Keratinocyte (primary cell): ENCODE measurements around the gene ZSCAN2. TPM values are rescaled to one million over a fixed set of nuclear protein-coding genes. Genes with fewer than 3 reads are reported as not detected.

Experiments
- DNase-seq: peaks from one replicate; pipeline ENCODE4 v3.0.0-alpha.2; 2011; ENCODE audit warnings: low read depth, missing footprints, low spot score
- FAIRE-seq: peaks from 2 replicates; lab custom pipeline; 2011; peaks lifted over from hg19 to GRCh38; lab: Jason Lieb, UNC
- H2AFZ ChIP-seq: 2 replicates; pipeline ENCODE4 v1.6.0; 2012; ENCODE audit warnings: low read length, control low read depth, inconsistent platforms; ENCODE audit not compliant: control insufficient read depth
- H3K27ac ChIP-seq: 2 replicates; pipeline ENCODE4 v1.5.1; 2011; ENCODE audit warnings: low read length; ENCODE audit not compliant: control insufficient read depth, insufficient read depth
- H3K27me3 ChIP-seq: 3 replicates; pipeline ENCODE4 v1.6.0; 2011; ENCODE audit warnings: low read length; ENCODE audit not compliant: control insufficient read depth, insufficient read depth; ENCODE audit errors: extremely low read depth
- H3K36me3 ChIP-seq, 2 experiments: 2 replicates in 1 of 2; 3 replicates in 1 of 2; pipeline ENCODE4 v1.5.1; 2011; ENCODE audit warnings: low read length in 2 of 2, mild to moderate bottlenecking in 1 of 2; ENCODE audit not compliant: control insufficient read depth in 2 of 2, insufficient read depth in 2 of 2; ENCODE audit errors: extremely low read depth in 1 of 2
- H3K4me1 ChIP-seq: 3 replicates; pipeline ENCODE4 v1.5.1; 2011; ENCODE audit warnings: low read length; ENCODE audit not compliant: control insufficient read depth, insufficient read depth; ENCODE audit errors: extremely low read depth
- H3K4me2 ChIP-seq: 3 replicates; pipeline ENCODE4 v1.6.0; 2011; ENCODE audit warnings: low read depth, low read length; ENCODE audit not compliant: control insufficient read depth, insufficient read depth; ENCODE audit errors: extremely low read depth
- H3K4me3 ChIP-seq, 3 experiments: fragments of 200-600 bp in 1 of 3; sonication (generic) in 1 of 3; 2 replicates in 2 of 3; 3 replicates in 1 of 3; pipeline ENCODE4 v1.5.1; 2011 to 2016; ENCODE audit warnings: low read length in 3 of 3, mild to moderate bottlenecking in 3 of 3, control low read depth in 2 of 3, inconsistent platforms in 1 of 3, low read depth in 1 of 3, mixed read lengths in 1 of 3, mixed run types in 1 of 3, moderate library complexity in 1 of 3; ENCODE audit not compliant: control insufficient read depth in 2 of 3, insufficient read depth in 2 of 3; ENCODE audit errors: extremely low read depth in 1 of 3
- H3K79me2 ChIP-seq: 2 replicates; pipeline ENCODE4 v1.6.0; 2012; ENCODE audit warnings: low read length; ENCODE audit not compliant: control insufficient read depth, insufficient read depth
- H3K9ac ChIP-seq: 3 replicates; pipeline ENCODE4 v1.6.0; 2011; ENCODE audit warnings: low read length; ENCODE audit not compliant: control insufficient read depth, insufficient read depth; ENCODE audit errors: extremely low read depth
- H3K9me1 ChIP-seq: 3 replicates; pipeline ENCODE4 v1.6.0; 2011; ENCODE audit warnings: low read length; ENCODE audit not compliant: control insufficient read depth, insufficient read depth; ENCODE audit errors: extremely low read depth
- H3K9me3 ChIP-seq: 2 replicates; pipeline ENCODE4 v1.5.1; 2012; ENCODE audit warnings: low read depth, low read length; ENCODE audit not compliant: control insufficient read depth
- H4K20me1 ChIP-seq: 3 replicates; pipeline ENCODE4 v1.6.0; 2011; ENCODE audit warnings: low read length; ENCODE audit not compliant: control insufficient read depth, insufficient read depth; ENCODE audit errors: extremely low read depth
- CTCF ChIP-seq, 3 experiments: IDR thresholded peaks in 1 of 3; conservative IDR thresholded peaks in 1 of 3; optimal IDR thresholded peaks in 1 of 3; 2 replicates in 2 of 3; 3 replicates in 1 of 3; pipeline versions ENCODE3 to v1.5.1; 2011; ENCODE audit warnings: low read length in 3 of 3, mild to moderate bottlenecking in 3 of 3, moderate library complexity in 2 of 3, control low read depth in 1 of 3, inconsistent platforms in 1 of 3; ENCODE audit not compliant: insufficient read depth in 2 of 3; ENCODE audit errors: extremely low read depth in 1 of 3
- EZH2 ChIP-seq: IDR thresholded peaks from one replicate; pipeline ENCODE4 v1.6.1; 2012; ENCODE audit warnings: inconsistent platforms, mild to moderate bottlenecking, low read length, moderate library complexity
- dilution Hi-C: fragments of 300-500 bp; cut with MboI; formaldehyde crosslinking; loops from one replicate; pipeline ENCODE4 v1.7.0; 2020; ENCODE audit warnings: low sequenced_read_pairs; ENCODE audit not compliant: extremely low pct_ligation_motif_present
- polyA plus RNA-seq, 5 experiments: library from polyadenylated mRNA; depleted of rRNA in 3 of 5; stranded (reverse) in 3 of 5; stranded (forward) in 1 of 5; unstranded in 1 of 5; fragments of >200 nt; gene quantifications; 1 replicate in 1 of 5; 2 replicates in 3 of 5; 3 replicates in 1 of 5; pipeline versions ENCODE4 v1.2.1 to v1.2.3, GENCODE V29; 2011 to 2012; ENCODE audit warnings: missing spikeins in 2 of 5, low read depth in 1 of 5, low replicate concordance in 1 of 5

ZSCAN2 gene
- polyA plus RNA-seq, 1 donor (not counting 4 experiments of a cell fraction or from before 2014, with no cell fraction given) = 3.7 TPM

- Histone ChIP-seq H4K20me1 (no peaks in the 10 kb centered on the region), H3K9me1 (no peaks in the 10 kb centered on the region), H3K36me3 (peaks cover 6 to 13% of the 10 kb centered on the region in 2 experiments), H3K27me3 (no peaks in the 10 kb centered on the region), H3K4me3 (no peak overlapping the region), H3K9ac (no peak overlapping the region), H2AFZ (no peak overlapping the region), H3K4me1 (no peaks in the 10 kb centered on the region), H3K79me2 (no peaks in the 10 kb centered on the region), H3K27ac (no peak overlapping the region), H3K4me2 (no peak overlapping the region), H3K9me3 (no peaks in the 10 kb centered on the region)
- no peak for DNase-seq
- TF ChIP-seq CTCF (optimal IDR thresholded peaks at IDR 0.05 in 1 of 3, IDR thresholded peaks at IDR 0.05 in 1 of 3, conservative IDR thresholded peaks at IDR 0.05 in 1 of 3; ENCODE audit: extremely low read depth in 1 of 3, insufficient read depth in 2 of 3, low read length in 3 of 3) (no peak), EZH2 (no peak)
- FAIRE-seq = no peak
- dilution Hi-C loops = no loop called here
These were observed 67.6 kb downstream of the ZSCAN2 start for GRCh38 chr15:84668221-84668982.

- Histone ChIP-seq H3K9ac (no peak overlapping the region), H4K20me1 (no peaks in the 10 kb centered on the region), H3K4me1 (no peaks in the 10 kb centered on the region), H3K4me2 (no peak overlapping the region), H3K27ac (no peak overlapping the region), H3K36me3 (peaks cover 6 to 13% of the 10 kb centered on the region in 2 experiments), H3K79me2 (no peaks in the 10 kb centered on the region), H3K4me3 (no peak overlapping the region), H2AFZ (no peak overlapping the region), H3K27me3 (no peaks in the 10 kb centered on the region), H3K9me3 (no peaks in the 10 kb centered on the region), H3K9me1 (no peaks in the 10 kb centered on the region)
- FAIRE-seq = no peak
- dilution Hi-C loops = no loop called here
- TF ChIP-seq EZH2 (no peak), CTCF (optimal IDR thresholded peaks at IDR 0.05 in 1 of 3, IDR thresholded peaks at IDR 0.05 in 1 of 3, conservative IDR thresholded peaks at IDR 0.05 in 1 of 3; ENCODE audit: extremely low read depth in 1 of 3, insufficient read depth in 2 of 3, low read length in 3 of 3) (no peak)
- DNase-seq = no peak
These were observed 68.9 kb downstream of the ZSCAN2 start for GRCh38 chr15:84669726-84670125.
